GM19463 (cell line): ENCODE measurements around the gene REC114.
"Not testable (repeated sequence)": the region's sequence is repeated elsewhere in the genome, so short reads cannot be mapped to it uniquely, and the experiment has no call there.

Source experiments
- ATAC-seq: cut with Tn5 transposase; IDR thresholded peaks from one replicate; pipeline ENCODE4 v1.9.1; 2021; ENCODE audit warnings: mild to moderate bottlenecking, moderate library complexity; ENCODE audit not compliant: unreplicated experiment

The REC114 gene

DNA sequence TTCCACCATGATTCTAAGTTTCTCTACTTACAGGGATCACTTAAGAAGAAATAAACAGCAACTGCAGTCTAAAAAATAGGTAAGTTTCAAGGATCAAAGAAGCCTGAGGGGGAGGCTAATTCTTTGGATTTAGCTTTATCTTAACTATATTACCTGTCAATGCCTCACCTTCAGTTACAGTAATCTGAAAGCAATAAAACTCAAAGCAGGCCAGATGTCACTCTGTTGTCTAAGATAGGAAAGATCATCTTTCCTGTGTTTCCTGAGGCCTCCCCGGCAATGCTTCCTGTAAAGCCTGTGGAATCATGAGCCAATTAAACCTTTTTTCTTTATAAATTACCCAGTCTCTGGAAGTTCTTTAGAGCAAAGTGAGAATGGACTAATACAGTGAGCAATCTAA is 130.1 kb downstream of the REC114 start:
- ATAC-seq: no peak

DNA sequence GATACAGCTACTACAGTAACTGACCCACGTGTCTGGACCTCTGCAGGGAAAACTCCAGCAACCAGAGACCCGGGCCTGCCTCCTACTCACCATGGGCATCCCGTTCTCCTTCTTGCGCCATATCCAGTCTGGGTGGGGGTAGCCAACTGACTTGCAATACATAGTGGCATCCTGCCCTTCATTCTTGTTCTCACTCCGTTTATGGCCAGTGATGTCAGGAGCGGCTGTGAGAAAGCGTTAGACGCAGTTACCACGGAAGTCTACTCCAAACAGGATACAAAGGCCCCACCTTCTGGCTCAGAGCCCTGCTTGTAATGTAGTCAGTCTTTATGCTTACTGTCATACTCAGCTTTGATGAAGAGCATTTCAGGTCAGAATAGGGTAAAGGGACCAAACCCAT is 130.6 kb downstream of the REC114 start:
- no peak for ATAC-seq

DNA sequence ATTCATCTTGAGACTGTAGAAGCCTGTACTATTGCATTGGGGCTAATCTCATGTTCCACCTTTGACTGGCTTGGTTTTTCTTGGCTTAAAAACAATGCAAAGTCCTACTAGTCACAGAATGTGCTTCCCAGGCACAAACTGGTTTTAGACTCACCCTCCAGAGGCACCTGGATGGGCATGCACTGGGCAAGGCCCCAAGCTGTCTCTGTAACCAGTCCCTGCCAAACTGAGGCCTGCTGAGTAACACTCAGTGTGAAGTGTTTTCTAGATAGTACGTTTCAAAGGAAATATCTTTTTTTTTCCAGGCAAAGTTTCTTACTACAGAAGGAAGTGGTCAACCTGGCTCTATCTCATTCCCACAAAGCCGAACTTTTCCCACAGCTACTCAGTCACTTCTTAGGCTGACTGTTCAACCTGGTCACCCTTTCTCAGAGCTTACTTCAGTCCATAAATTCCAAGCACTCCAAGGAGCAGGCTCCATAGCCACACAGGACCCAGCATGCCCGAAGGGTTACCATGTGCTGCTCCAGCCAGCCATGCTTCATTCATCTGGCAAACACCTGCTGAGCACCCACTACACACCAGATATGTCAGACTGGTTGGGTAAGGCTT is 132.8 kb downstream of the REC114 start:
- ATAC-seq: no peak

- ATAC-seq: not testable (repeated sequence)
Measured at GRCh38 chr15:73577593-73577992, 134.6 kb downstream of the REC114 start.

- no peak for ATAC-seq
Measured at GRCh38 chr15:73578026-73578425, 135.1 kb downstream of the REC114 start.

GRCh38 chr15:73582851-73583379 is 140.0 kb downstream of the REC114 start:
- ATAC-seq: no peak

- ATAC-seq: no peak
Measured at GRCh38 chr15:73583544-73583943, 140.6 kb downstream of the REC114 start.

- ATAC-seq: no peak
Measured at GRCh38 chr15:73584699-73585420, 141.9 kb downstream of the REC114 start.

DNA sequence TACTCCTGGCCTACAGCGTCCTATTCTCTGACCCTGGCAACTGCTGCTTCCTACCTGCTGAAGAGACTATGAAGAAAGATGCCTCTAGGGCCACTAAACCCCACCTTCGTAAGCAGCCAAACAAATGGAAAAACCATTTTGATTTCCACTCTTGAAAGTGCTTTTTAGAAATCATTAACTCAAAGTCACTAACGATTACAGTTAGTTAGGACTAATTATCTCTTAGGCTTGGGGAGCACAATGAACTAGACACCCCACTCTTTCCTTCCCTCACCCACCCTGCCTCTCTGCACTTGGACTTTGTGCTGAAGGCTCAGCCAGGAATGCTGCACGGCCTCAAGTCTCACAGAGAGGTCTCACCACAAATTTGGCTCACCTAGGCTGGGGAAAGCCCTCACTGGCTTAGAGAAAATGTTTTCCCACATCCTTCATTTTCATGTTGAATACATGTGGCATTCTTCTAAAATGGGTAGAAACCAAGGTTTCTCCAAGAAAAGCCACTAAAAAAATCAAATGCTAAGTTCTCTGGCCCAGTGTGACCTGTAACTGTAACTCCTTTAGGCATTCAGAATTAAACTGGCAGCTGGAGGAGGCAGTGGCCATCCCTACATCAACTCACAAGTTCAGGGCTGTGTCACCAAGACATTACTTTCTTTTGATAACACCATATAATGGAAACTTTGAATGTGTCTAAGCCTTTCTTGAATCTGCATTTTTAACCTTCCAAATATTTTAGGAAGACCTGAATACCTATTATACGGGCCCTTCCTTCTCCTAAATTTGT is 143.1 kb downstream of the REC114 start:
- no peak for ATAC-seq

DNA sequence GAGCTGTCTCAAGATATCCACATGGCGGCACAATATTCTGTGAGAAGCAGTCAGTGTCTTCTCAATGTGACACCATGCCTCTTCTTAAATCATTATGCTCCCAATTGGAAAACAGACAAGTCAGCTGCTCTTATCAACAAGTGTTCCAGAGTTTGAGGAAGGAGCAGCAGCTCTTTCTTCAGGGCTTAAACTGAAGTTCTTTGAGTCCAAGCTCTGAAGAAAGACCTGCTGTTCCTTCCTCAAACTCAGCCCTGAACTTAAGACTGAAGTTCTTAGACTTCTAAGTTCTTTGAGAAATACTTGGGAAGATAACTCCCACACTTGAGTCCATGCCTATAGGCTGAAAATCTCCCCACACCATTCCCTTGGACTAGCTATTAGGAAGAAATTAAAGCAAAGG is 146.8 kb downstream of the REC114 start:
- no peak for ATAC-seq

DNA sequence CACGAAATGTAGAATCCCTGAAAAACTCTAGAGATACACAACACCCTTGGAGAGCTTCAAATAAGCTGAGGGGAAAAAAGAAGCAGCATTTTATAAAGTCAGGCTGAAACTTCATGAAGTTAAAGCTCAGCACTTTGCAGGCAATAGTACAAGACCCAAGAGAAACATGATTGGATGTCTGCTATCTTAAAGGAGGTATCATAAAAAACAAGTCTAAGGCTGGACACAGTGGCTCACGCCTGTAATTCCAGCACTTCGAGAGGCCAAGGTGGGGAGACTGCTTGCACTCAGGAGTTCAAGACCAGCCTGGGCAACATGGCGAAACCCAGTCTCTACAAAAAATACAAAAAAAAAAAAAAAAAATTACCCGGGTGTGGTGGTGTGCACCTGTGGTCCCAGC is 147.3 kb downstream of the REC114 start:
- ATAC-seq: no peak

DNA sequence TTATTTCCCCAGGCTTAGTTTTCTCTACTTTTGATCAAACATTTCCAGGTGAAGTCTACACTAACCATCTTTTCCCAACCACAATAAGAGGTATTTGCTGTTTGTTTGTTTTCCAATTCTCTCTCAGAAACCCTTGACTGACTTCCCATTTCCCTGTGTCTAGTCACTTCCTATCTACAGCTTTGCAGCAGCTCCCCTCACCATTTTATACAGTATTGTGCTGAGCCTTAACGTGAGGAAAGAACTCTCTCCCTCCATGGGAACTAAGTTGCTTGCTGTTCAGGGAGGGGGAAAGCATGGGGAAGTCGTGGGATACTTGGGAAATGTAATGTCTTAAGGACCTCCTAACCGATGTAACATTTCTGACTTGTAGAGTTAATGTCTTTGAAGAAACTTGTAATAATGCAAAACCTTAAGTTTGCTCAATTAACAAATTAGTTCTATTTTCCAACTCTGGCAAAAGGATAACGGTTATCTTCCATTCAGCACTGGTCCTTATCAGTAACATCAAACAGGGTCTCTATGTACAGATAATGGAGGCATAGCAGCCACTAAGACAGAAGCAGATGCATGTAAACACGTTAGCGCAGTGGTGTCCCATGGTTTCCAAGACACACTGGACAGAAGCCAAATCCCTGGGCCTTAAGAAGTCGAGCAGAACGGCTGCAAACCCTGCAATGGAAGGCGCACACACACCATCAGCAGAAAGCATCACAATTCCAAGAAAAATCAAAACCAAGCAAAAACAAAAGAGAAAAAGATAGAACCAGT is 150.5 kb downstream of the REC114 start:
- ATAC-seq: no peak

DNA sequence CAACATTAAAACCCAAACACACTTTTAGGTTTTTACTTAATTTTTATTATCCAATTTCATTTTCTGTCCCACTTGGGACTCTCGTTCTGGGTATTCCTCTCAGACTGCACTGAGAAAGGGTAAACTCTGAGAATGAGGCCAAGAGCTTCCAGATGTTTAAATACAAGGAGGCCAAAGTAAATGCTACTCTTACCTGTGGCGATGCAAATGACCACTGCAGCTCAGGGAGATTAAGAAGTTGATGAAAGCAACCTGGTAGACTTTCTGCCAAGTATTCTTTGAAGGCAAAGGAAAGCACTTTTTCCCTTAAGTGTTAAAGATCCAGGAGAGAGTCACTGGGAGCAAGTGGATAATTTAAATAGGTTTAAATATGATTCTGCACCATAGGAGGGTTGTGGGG is 151.1 kb downstream of the REC114 start:
- no peak for ATAC-seq

- ATAC-seq: no peak
Measured at GRCh38 chr15:73596174-73596573, 153.2 kb downstream of the REC114 start.

DNA sequence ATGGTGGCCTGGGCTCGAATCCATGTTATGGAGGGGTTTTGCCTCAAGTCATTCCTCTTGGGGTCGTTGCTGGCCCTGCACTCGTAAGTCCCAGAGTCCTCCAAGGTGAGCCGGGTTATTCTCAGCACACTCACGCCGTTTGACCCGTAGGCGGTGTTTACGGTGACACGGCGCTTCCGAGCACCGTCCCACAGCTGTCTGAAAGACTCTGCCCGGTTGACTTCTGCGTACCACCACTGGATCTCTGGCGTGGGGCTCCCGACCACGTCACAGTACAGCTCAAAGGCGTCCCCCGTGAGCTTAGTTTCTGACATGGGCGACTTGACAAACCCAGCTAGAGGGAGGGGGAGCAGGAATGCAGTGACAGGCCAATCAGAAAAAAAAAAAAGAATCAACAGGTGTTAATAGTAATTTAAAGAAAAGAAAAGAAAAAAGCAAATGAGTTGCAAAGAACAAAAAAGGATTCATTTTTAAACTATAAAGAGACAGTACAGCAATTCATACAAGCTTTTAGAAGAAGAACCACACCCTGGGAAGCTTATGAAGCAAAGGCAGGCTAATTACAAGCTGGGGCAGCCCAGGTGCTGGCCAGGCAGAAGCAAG is 154.2 kb downstream of the REC114 start:
- ATAC-seq: no peak

DNA sequence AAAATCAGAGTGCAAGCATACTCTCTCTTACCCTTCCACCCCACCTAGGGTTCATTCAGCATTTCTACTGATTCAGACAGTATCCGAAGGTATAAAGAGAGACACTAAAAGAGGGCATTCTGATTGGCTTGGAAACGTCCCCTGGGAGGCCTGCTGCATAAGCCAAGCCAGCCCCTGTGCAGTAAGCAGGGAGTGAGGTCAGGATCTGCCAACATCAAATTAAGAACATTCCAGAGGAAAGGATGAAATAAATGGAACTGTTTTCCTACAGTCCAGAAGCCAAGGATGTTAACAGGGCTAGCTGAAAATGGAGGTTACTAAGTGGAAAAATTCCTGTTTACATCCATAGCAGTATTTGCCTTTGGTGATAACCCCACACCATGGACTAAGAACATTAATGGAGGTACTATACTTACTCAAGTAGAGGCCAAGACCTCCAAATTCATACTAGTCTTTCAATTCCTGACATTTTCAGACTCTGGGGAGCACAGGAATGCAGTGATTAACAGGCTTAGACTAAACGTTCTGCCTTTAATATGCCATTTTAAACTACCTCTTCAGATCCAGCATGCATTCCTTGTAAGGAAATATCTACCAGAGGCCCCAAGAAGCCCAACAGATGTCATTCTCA is 155.7 kb downstream of the REC114 start:
- ATAC-seq: no peak

GRCh38 chr15:73599934-73600333 is 157.0 kb downstream of the REC114 start:
- no peak for ATAC-seq

DNA sequence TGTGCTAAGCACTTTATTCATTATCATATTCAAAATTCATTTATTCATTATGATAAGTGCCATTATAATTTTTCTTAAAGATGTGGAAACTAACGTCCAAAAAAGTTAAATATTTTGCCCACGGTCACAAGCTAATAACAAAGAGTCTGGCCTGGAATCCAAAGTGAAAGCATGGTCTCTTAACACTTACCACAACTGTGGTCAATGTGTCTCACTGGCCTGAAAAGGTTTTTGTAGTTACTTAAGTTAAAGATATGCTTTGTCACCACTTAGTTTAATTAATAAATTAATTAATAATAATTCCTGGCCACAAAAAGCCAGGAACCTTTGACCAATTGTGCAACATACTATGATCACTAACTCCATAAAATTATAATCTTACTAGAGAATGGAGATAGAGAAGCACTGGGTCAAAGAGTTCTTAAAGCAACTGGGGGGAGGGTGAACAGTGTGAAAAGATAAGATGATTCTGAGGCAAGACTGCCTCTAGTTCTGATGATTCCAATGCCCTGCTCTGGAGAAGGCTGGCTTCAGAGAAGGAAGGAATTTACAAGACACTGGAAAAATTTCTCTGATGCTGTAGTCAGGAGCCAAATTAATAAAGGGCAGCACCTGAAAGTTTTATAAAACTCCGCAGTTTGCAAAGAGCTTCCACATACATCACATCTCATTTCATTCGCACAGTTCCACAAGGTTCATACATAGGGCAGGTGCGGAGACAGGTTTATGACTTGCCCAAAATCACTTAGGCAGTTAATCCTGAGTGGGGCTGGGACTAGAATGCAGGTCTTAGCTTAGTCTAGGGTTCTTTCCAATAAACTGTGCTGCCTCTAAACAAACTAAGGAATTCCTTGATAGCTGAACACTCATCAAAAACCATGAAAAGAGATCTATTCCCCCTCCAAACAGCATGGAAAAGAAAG is 157.7 kb downstream of the REC114 start:
- no peak for ATAC-seq
